Activated naive CD8-positive, alpha-beta T cell treated with anti-CD3 and anti-CD28 coated beads, Interleukin-2, amount 10 ng/mL, durations not matched to agents 7 days and 5 days (primary cell): ENCODE data around the gene VOPP1. TPM values are rescaled to one million over a fixed set of nuclear protein-coding genes. Genes with fewer than 3 reads are reported as not detected.
A peak's percentile ranks its signal among the peaks of the same experiment; 100 is the strongest.
"Not testable (repeated sequence)": the region's sequence is repeated elsewhere in the genome, so short reads cannot be mapped to it uniquely, and the experiment has no call there.

Source experiments
- ATAC-seq: fragments of 150-1000 bp; cut with Tn5 transposase; one replicate; pipeline ENCODE4 v1.10.0; 2021; ENCODE audit warnings: low read depth, moderate library complexity
- POLR2A ChIA-PET: fragments of 350-600 bp; sonication (Branson Sonifier 250); formaldehyde crosslinking; loops from one replicate; lab custom pipeline; 2021; ENCODE audit warnings: antibody characterized with exemption; lab: Charles Lee
- DNase-seq: peaks from one replicate; pipeline ENCODE4 v3.0.0; 2021
- H3K27ac Mint-ChIP-seq: one replicate; pipeline ENCODE4 v1.8.0; 2022; ENCODE audit warnings: mild to moderate bottlenecking, mixed read lengths
- H3K27me3 Mint-ChIP-seq: one replicate; pipeline ENCODE4 v1.8.0; 2022; ENCODE audit warnings: mild to moderate bottlenecking, moderate library complexity, mixed read lengths
- H3K36me3 Mint-ChIP-seq: one replicate; pipeline ENCODE4 v1.8.0; 2021; ENCODE audit warnings: mild to moderate bottlenecking, mixed read lengths
- H3K4me1 Mint-ChIP-seq: one replicate; pipeline ENCODE4 v1.8.0; 2021; ENCODE audit warnings: mixed read lengths
- H3K4me3 Mint-ChIP-seq: one replicate; pipeline ENCODE4 v1.8.0; 2022; ENCODE audit warnings: mild to moderate bottlenecking, moderate library complexity, mixed read lengths
- H3K9me3 Mint-ChIP-seq: one replicate; pipeline ENCODE4 v1.8.0; 2021; ENCODE audit warnings: mixed read lengths
- total RNA-seq, 2 experiments: library from RNA; stranded (reverse); gene quantifications; one replicate each; pipeline ENCODE4 v1.2.3, GENCODE V29; 2021

The VOPP1 gene, protein sequence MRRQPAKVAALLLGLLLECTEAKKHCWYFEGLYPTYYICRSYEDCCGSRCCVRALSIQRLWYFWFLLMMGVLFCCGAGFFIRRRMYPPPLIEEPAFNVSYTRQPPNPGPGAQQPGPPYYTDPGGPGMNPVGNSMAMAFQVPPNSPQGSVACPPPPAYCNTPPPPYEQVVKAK
- 10 to 100 TPM; 50.0 to 50.1 TPM for total RNA-seq

DNA sequence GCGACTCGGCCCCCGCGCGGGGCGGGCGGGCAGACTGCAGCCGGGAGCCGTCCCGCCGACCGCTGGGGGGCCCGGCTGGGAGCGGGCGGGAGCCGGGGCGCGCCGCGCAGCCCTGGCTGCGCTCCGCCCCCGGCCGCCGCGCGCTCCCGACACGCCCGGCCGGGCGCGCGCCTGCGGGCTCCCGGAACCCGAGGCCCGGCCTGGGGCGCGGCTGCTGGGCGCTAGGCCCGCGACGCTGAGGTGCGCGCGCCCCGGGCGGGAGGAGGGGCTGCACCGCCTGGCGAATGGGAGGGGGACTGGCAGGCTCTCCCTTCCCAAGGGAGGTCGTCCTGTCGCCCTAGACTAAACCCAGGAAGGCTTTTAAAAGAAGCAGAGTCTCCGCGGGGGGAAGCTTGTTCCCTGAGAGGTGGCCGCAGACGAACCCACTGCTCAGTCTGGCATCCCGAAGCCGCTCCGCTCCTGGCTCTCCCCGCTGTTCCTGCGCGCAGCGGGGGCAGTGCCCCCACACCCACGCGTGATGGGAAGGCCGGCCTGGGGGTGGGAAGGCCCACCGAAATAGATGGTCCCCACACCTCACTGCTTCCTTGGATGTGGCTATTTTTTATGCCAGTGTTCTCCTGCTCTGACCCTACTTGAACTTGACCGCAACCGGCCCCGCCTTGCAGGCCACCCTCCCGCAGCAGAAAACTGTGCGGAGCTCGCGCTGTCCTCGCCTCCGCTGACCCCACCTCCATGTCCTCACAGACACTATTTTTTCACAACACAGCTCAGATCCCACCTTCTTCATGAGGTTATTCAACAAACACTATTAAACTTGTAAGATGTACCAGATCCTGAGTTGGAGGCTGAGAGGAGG is at the start of gene VOPP1:
Gene VOPP1, minus strand, starts transcription at position 125 of the 856 bp plus-strand sequence. CDS start 178 bp downstream, outside the sequence.
- Mint-ChIP-seq H3K27me3 (no peaks in the 10 kb centered on the region), H3K27ac (peak within 1 kb of the TSS; percentile 90), H3K9me3 (no peaks in the 10 kb centered on the region), H3K4me1 (peaks cover 49% of the 10 kb centered on the region), H3K36me3 (no peaks in the 10 kb centered on the region), H3K4me3 (peak within 1 kb of the TSS; percentile 89)
- ATAC-seq (peak; percentile 69), DNase-seq (peak; percentile 85)
- POLR2A ChIA-PET = interaction anchor here (0.6 to 6.0 kb wide), 5 partner anchors 39 to 813 kb away, joined by 4 to 47 read pairs (median 5); partner anchors contain the start of genes CHCHD2, LANCL2 and SEC61G

DNA sequence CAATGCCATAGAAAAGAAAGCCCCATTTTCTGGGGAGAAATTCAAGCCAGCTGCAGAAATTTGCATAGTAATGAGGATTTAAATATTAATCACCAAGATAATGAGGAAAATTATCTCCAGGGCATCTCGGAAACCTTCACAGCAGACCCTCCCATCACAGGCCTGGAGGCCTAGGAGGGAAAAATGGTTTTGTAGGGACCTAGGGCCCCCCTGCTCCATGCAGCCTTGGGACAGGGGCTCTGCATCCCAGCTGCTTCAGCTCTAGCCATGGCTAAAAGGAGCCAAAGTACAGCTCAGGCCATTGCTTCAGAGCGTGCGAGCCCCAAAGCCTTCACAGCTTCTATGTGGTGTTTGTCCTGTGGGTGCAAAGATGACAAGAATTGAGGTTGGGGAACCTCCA is 46.6 kb upstream of the VOPP1 start:
- no peaks in the 10 kb centered on the region for H3K4me1 Mint-ChIP-seq
- H3K4me3 Mint-ChIP-seq = no peak overlapping the region
- no peaks in the 10 kb centered on the region for H3K36me3 Mint-ChIP-seq
- H3K9me3 Mint-ChIP-seq = peaks cover 12% of the 10 kb centered on the region
- DNase-seq = no peak
- no peak for ATAC-seq
- POLR2A ChIA-PET = no interaction called here
- H3K27me3 Mint-ChIP-seq = peaks cover 14% of the 10 kb centered on the region
- H3K27ac Mint-ChIP-seq = no peak overlapping the region

DNA sequence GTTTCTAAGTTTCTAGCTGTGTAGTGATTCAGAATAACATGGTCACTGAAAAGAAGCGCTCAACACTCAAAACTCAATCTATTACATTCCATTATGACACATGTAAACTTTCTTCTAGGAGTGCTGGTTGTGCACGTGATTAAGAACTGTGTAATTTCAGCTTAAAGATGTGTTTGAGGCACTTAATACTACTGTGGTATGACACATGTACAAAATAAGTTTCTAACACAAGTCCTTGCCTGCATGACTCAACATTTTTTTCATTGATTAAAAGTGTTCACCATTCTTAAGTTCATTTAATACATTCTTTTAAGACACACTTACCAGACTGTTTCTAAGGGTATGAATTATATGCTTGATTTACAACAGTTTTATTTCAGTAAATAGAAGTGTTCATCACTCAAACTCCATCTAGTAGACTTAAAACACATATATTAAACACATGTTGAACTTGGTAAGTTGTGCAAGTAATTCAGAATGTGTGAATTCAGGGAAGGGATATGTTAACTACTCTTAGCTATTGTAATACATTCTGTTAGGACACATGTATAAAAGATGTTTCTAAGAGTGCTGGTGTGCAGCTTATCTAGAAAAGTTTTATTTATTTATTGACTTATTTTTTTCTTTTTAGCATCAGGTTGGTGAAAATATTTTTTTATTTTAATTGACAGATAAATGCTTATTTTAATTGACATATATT is 42.2 kb upstream of the VOPP1 start:
- ATAC-seq, H3K4me3 Mint-ChIP-seq, H3K4me1 Mint-ChIP-seq, POLR2A ChIA-PET, H3K27ac Mint-ChIP-seq, H3K9me3 Mint-ChIP-seq, H3K36me3 Mint-ChIP-seq, DNase-seq: not testable (repeated sequence)
- H3K27me3 Mint-ChIP-seq = peaks cover 10% of the 10 kb centered on the region

DNA sequence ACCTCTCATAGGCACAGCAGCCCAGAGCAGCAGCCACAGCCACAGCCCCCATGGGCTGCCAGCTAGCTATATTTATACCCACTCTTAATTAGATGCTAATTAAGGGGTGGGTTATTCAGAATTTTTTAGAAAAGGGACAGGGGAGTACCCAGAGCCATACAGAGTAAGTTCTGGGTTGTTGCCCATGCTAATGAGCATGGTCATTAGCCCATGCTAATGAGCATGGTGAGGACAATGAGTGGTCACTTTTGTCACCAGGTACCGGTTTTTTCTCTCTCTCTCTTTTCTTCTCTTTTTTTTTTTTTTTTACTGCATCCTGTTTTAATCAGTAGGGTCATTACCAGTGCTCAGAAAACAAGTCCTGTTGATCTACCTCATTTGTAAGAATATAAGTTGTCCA is 37.4 kb upstream of the VOPP1 start:
- ATAC-seq, H3K9me3 Mint-ChIP-seq, H3K4me1 Mint-ChIP-seq, H3K27me3 Mint-ChIP-seq, H3K4me3 Mint-ChIP-seq, POLR2A ChIA-PET, H3K27ac Mint-ChIP-seq, DNase-seq, H3K36me3 Mint-ChIP-seq: not testable (repeated sequence)

DNA sequence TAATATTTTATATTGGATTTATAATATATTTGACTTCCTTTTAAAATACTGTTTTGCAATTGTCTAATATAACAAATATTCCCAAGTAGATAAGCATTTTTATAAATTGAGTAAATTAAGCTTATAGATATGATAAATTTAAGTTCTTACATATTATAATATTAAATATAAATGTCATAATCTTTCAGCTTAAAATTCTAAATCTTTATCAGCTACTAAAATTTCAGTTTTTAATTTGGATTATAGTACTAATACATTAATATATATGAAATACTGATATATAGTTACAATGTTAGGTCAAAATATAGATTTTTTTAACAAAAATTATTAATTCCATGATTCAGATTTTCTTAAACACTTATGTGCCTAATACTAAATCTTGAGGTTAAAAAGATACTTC is 33.4 kb upstream of the VOPP1 start:
- DNase-seq, ATAC-seq, H3K4me3 Mint-ChIP-seq, H3K36me3 Mint-ChIP-seq, H3K4me1 Mint-ChIP-seq, H3K27ac Mint-ChIP-seq, POLR2A ChIA-PET, H3K27me3 Mint-ChIP-seq, H3K9me3 Mint-ChIP-seq: not testable (repeated sequence)

DNA sequence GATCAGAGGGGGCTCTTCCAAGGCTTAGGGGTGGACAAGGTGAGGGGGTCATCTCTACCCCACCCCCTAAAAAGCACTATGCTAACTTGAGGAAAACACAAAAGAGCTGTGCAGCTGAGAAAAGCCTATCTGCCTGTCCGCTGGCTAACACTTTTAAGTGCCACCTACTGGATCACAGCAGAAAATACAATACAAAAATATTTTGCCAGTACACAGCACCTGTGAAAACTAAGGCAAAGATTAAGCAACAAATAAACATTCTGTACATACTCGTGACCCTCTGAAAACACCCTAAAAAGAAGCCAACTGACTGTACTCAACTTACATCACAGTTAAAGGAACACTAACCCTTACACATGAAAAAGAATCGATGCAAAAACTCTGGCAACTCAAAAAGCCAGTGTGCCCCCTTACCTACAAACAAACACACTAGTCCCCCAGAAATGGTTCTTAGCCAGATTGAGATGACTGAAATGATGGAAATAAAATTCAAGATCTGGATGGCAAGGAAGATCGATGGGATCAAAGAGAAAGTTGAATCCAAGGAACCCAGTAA is 25.7 kb upstream of the VOPP1 start:
- DNase-seq, H3K9me3 Mint-ChIP-seq, POLR2A ChIA-PET: not testable (repeated sequence)

DNA sequence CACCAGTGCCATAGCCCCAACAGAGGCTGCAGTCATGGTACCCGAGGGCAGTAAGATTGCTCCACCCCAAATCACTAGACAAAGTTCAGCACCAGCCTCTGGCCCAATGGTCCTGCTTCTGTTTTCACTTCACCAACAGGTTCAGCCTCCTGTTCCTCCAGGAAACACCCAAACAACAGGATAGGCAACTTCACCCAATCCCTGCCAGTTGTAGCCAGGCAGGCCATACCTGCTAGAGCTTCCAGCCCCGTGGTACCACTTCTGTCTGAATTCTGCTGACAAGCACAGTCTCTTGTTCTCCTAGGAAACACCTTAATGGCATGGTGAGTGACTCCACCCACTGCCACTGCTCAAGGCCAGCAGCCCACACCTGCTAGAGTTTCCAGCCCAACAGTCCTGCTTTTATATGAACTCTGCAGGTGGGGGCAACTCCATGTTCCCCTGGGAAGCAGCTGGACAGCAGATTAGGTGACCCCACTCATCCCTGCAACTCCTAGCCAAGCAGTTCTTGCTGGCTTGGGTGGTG is 25.0 kb upstream of the VOPP1 start:
- H3K27ac Mint-ChIP-seq = not testable (repeated sequence)

More for the DNA sequence above, 25.7 kb upstream of the VOPP1 start:
- H3K36me3 Mint-ChIP-seq, ATAC-seq, H3K27me3 Mint-ChIP-seq, H3K4me3 Mint-ChIP-seq, H3K4me1 Mint-ChIP-seq: not testable (repeated sequence)
- H3K27ac Mint-ChIP-seq = peak overlapping the region; percentile 39

DNA sequence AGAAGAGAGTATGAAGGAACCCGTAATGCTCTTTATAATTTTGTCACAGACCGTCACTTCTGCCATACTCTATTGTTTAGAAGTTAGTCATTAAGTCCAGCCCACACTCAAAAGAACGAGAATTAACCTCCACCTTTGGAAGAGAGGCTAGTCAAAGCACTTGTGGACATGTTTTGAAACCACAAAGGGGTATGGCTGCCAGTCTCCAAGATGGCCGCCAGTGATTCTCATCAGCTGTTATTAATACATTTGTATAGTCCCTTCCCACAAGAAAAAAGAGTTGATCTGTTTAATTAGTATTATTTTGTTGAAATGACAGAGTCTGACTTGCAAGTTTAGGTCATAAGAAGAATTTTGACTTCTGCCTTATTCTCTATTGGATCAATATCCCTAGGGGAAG is 23.2 kb upstream of the VOPP1 start:
- H3K4me3 Mint-ChIP-seq = no peak overlapping the region
- POLR2A ChIA-PET = no interaction called here
- no peaks in the 10 kb centered on the region for H3K4me1 Mint-ChIP-seq
- DNase-seq = no peak
- H3K27ac Mint-ChIP-seq = no peak overlapping the region
- ATAC-seq = no peak
- no peaks in the 10 kb centered on the region for H3K9me3 Mint-ChIP-seq
- H3K36me3 Mint-ChIP-seq = no peaks in the 10 kb centered on the region
- peaks cover 7% of the 10 kb centered on the region for H3K27me3 Mint-ChIP-seq

More for the DNA sequence above, 25.0 kb upstream of the VOPP1 start:
- not testable (repeated sequence) for ATAC-seq, H3K36me3 Mint-ChIP-seq, DNase-seq, H3K4me3 Mint-ChIP-seq, H3K4me1 Mint-ChIP-seq, H3K27me3 Mint-ChIP-seq, H3K9me3 Mint-ChIP-seq
- POLR2A ChIA-PET = interaction anchor here (0.5 kb wide), 1 partner anchor 288 kb away, joined by 3 read pairs; no protein-coding TSS in a partner anchor

DNA sequence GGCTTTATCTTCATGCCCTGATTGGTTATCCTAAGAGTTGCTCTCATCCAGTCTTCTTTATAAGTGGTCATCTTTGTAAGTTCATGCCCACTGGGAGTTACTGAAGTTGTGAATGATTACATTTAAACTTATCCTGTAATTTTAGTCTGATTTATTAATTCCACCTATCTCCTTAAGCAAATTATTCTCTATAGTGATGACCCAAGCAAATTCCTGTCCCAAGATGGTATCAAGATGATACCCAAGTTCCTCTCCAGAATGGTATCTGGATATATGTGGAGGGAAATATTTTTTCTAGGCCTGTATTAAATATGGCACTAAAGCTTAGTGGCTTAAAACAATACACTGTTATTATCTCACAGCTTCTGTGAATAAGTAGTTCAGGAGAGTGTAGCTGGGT is 22.6 kb upstream of the VOPP1 start:
- ATAC-seq (no peak), DNase-seq (no peak)
- POLR2A ChIA-PET = interaction anchor here (0.6 kb wide), 1 partner anchor 174 kb away, joined by 3 read pairs; no protein-coding TSS in a partner anchor
- Mint-ChIP-seq H3K4me3 (no peak overlapping the region), H3K9me3 (no peaks in the 10 kb centered on the region), H3K36me3 (no peaks in the 10 kb centered on the region), H3K27ac (no peak overlapping the region), H3K27me3 (peaks cover 7% of the 10 kb centered on the region), H3K4me1 (no peaks in the 10 kb centered on the region)

DNA sequence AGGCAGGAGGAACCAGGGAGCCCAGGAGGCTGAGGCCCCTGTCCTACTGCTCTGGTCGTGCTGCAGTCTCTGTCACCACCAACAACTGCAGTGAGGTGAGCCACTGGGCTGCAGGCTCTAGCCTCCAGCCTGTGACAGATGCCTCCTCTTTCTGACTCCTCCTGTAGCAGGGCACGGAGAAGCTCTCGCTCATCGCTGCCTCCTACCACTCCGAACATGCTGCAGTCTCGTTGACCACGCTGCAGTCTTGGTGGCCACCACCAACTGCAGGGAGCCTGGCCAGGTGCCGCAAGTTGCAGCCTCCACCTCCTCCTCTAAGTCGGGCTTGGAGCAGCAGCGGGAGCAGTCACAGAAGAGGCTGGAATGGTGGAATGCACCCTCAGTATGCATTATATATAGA is 22.1 kb upstream of the VOPP1 start:
- Mint-ChIP-seq H3K4me1 (no peaks in the 10 kb centered on the region), H3K27ac (no peak overlapping the region), H3K36me3 (no peaks in the 10 kb centered on the region), H3K4me3 (no peak overlapping the region), H3K27me3 (peaks cover 7% of the 10 kb centered on the region), H3K9me3 (no peaks in the 10 kb centered on the region)
- no peak for DNase-seq
- POLR2A ChIA-PET = interaction anchor here (0.6 kb wide), 1 partner anchor 173 kb away, joined by 3 read pairs; no protein-coding TSS in a partner anchor
- ATAC-seq = no peak

DNA sequence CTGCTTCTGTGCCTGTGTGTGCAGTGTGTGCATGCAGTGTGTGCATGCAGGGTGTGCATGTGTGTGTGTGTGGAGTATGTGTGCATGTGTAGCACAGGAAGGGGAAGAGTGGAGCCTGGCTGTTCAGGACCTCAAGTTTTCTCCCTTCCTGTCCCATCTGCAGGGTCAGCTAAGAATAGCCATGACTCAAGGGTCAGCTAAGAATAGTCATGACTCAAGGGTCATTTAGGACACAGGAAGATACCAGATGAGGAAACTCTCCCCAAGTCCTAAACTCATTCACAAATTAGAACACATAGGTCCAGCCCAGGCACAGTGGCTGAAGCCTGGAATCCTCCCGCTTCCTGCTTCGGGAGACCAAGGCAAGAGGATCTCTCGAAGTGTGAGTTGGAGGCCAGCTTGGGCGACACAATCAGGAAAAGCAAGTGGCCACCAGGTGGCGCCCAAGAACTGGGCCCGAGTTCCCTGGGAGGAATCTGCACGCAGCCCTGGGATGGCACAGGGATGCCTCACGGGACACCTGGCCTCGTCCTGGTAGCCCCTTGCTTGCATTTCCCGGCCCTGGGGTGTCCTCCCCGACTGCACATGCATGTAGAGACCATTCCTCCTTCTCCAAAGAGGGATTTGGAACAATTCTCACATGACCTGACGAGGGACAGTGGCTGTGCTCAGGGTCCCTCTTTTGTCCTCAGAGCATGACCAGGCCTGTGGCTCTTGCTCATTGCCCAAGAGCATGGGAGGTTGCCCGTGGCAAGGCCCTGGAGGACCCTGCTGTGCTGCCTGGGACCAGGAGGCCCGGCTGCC is 21.4 kb upstream of the VOPP1 start:
- Mint-ChIP-seq H3K36me3 (no peaks in the 10 kb centered on the region), H3K9me3 (no peaks in the 10 kb centered on the region), H3K4me1 (no peaks in the 10 kb centered on the region), H3K4me3 (no peak overlapping the region), H3K27ac (no peak overlapping the region), H3K27me3 (peaks cover 7% of the 10 kb centered on the region)
- POLR2A ChIA-PET = no interaction called here
- DNase-seq (peak; percentile 79), ATAC-seq (peak; percentile 58)

DNA sequence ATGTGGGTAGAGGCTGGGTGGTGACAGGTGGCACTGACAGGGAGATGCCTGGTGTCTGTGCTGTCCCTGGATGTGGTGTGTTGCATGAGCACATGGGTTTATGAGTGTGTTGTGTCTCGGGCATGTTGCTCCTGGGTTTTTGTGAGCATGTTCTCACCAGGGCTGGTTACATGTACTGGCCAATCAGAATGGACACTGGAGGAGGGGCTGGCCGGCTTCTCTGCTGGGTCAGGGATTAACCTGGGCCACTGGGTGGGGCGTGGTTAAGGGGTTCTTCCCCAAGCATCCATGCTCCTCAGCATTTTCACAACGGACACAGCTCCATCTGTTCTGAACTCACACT is 20.8 kb upstream of the VOPP1 start:
- ATAC-seq (no peak), DNase-seq (no peak)
- Mint-ChIP-seq H3K4me3 (no peak overlapping the region), H3K9me3 (no peaks in the 10 kb centered on the region), H3K27ac (no peak overlapping the region), H3K27me3 (peaks cover 7% of the 10 kb centered on the region), H3K4me1 (no peaks in the 10 kb centered on the region), H3K36me3 (no peaks in the 10 kb centered on the region)
- POLR2A ChIA-PET = no interaction called here
